ENCODE data around the gene CDT1.
"Not testable (repeated sequence)": the region's sequence is repeated elsewhere in the genome, so short reads cannot be mapped to it uniquely, and the experiment has no call there.

Gene CDT1

GRCh38 chr16:88768071-88768783, 35.4 kb upstream of the CDT1 start:
- DNase-seq (ENCODE audit: low read depth, low spot score) = no peak
- H3K27ac ChIP-seq = no peak overlapping the region

DNA sequence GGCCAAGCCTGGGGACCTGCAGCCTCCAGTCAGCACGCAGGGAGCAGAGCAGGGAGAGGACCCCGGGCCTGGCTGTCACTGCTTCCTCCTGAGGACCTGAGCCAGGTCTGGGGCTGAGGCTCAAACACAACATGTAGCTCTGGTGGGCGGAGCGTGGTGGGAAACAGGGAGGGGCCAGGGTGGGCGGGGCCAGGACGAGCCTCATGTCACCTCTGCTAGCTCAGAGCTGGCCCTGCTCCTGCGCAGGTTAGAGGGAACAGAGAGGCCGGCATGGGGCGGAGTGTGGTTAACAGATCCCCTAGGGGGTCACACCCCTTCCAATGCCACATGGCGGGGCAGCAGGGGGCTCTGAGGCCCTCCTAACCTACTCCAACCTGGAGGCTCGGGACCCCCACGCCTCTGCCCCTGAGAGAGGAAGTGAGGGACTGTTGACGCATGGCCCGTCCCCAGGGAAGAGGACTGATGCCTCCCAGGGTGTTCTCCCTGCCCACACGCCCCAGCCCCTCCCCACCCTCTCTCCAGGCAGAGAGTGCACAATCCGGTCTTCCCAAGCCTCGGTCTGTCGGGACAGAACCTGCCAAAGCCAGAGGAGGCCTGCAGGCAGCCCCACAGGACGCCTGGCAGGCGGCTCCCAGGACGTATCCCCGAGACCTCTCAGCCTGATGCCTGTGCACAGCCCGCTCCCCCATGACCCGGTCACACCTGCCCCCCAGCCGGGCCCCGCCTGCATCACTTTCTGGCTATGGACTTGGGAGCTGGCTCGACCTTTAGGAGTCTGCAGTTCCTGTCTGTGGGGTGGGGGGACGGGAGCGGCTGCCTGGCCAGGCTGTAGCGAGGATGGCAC, 33.8 kb upstream of the CDT1 start:
- H3K27ac ChIP-seq = peak overlapping the region; percentile 74
- DNase-seq (ENCODE audit: low read depth, low spot score) = no peak

DNA sequence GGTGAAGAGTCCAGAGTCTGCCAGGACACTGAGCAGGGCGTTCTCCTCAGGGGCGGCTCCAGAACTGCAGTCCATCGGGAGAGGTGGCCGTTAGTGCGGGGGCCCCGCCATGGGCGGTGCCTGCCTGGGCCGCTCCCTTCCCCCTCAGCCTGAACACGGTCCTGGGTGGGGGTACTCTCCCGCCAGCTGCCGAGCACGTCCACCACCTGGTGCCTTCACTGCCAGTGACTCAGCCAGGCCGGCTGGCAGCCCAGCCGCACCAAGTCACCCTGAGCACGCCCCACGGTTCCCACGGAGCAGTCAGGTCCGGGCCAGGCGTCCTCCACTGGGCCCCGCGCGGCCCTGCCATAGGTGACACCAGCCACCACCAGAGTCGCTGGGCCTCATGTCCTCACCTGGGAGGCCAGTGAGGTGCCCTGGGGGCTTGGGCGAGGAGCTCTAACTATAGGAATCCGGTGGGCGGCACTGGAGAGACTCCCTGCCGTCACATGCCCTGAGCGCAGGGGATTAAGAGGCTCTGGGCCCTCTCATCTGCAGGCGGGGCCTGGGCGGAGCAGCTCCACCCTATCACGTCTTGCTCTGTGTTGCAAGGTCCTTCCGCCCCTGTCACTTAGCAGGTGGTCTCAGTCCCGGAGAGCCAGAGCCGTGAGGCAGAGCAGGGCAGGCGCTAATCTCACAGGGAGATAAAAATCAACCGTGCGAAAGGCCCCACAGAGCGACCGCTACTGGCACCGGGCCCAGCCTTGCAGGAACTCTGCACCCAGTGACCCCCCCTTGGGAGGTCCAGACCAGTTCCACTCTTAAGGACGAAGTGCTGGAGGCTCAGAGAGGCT, 32.9 kb upstream of the CDT1 start:
- no peak for DNase-seq (ENCODE audit: low read depth, low spot score)
- peak overlapping the region; percentile 74 for H3K27ac ChIP-seq

DNA sequence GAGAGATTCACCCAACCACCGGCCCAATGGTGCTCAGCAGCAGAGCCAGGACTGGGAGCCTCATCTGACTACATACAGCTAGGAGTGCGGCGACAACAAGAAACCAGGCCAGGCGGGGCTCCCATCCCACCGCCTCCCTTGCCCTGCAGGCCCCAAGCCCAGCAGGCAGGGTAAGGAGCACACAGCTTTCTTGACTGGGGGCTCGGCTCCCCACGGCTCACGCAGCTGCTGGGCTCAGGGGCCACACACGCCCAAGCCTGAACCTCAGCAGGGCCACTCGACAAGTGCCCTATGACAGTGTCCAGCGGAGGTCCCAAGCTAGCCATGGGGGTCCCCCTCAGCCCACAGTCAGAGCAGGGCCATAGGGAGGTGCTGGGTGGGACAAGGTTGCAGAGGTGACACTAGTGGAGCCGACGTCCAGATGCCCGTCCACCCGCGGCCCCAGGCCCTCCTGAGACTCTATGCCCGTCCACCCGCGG, 32.3 kb upstream of the CDT1 start:
- DNase-seq (ENCODE audit: low read depth, low spot score) = no peak
- peak overlapping the region; percentile 74 for H3K27ac ChIP-seq

DNA sequence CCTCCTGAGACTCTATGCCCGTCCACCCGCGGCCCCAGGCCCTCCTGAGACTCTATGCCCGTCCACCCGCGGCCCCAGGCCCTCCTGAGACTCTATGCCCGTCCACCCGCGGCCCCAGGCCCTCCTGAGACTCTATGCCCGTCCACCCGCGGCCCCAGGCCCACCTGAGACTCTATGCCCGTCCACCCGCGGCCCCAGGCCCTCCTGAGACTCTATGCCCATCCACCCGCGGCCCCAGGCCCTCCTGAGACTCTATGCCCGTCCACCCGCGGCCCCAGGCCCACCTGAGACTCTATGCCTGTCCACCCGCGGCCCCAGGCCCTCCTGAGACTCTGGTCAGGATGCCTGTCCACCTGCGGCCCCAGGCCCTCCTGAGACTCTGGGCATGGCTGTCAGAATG, 31.8 kb upstream of the CDT1 start:
- not testable (repeated sequence) for DNase-seq (ENCODE audit: low read depth, low spot score); H3K27ac ChIP-seq

- no peak for DNase-seq (ENCODE audit: low read depth, low spot score)
- peak overlapping the region; percentile 29 for H3K27ac ChIP-seq
Observed at GRCh38 chr16:88772871-88773811, 30.4 kb upstream of the CDT1 start.

GRCh38 chr16:88773812-88774291, 29.7 kb upstream of the CDT1 start:
- H3K27ac ChIP-seq = no peak overlapping the region
- DNase-seq (ENCODE audit: low read depth, low spot score) = no peak

DNA sequence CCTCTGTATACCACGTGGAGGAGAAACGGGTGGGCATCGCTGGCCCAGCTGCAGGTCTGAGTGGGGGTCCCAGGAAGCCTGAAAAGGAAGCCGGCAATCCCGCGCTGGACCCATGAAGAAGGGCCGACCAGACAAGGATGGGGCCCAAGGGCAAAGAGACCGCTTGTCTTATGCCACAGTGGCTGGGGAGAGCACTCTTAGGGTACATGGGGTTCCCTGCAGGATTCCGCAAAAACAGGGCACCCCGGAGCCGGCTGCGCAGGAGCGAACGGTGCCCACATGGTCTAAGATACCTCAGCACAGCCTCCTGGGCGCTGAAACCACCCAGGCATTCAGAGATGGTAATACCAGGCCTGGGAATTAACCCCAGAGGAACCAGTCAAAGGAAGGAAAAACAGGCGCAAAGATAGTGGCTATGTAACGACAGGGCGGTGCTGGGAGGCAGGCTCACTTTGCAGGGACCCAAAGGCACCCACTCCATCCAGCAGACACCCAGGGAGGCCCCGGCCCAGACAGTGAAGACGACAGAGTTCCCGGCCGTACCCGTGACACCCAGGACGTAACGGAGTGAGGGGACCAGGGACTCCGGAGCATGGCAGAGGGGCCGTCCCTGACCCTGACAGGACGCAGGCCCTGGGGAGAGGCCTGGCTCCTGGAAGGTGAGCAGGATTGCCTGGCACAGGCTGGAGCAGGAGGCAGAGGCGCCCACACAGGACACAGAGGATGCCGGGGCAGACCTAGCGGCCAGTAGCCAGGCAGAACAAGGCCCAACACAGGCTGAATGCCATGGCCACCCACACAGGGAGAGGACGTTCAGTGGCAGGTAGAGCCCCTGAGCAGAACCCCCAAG, 28.8 kb upstream of the CDT1 start:
- DNase-seq (ENCODE audit: low read depth, low spot score) = no peak
- H3K27ac ChIP-seq = no peak overlapping the region

DNA sequence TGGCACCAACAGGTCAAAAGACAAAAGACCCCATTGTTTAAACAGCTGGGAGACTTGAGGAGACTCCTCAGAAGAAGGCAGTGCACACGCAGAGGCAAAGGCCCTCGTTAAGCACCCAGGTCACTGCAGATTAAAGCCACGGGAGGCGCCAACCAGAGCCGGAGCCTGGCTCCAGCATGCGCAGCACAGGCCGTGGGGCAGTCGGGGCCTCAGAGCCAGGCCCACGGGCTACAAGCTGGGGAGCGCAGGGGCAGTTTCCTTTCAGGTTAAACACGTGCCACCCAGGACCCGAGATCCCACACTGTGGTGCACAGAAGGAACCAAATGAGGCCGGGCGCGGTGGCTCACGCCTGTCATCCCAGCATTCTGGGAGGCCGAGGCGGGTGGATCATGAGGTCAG, 27.8 kb upstream of the CDT1 start:
- no peak for DNase-seq (ENCODE audit: low read depth, low spot score)
- no peak overlapping the region for H3K27ac ChIP-seq

- no peak for DNase-seq (ENCODE audit: low read depth, low spot score)
- no peak overlapping the region for H3K27ac ChIP-seq
Observed at GRCh38 chr16:88777471-88778270, 25.9 kb upstream of the CDT1 start.

- H3K27ac ChIP-seq = no peak overlapping the region
- no peak for DNase-seq (ENCODE audit: low read depth, low spot score)
Observed at GRCh38 chr16:88778271-88778525, 25.4 kb upstream of the CDT1 start.

GRCh38 chr16:88778541-88779065, 25.0 kb upstream of the CDT1 start:
- DNase-seq (ENCODE audit: low read depth, low spot score) = no peak
- H3K27ac ChIP-seq = no peak overlapping the region

GRCh38 chr16:88779406-88780141, 24.0 kb upstream of the CDT1 start:
- no peak for DNase-seq (ENCODE audit: low read depth, low spot score)
- H3K27ac ChIP-seq = no peak overlapping the region

GRCh38 chr16:88780142-88781062, 23.2 kb upstream of the CDT1 start:
- DNase-seq (ENCODE audit: low read depth, low spot score) = no peak
- H3K27ac ChIP-seq = no peak overlapping the region

GRCh38 chr16:88781140-88782077, 22.2 kb upstream of the CDT1 start:
- peak overlapping the region; percentile 94 for H3K27ac ChIP-seq
- no peak for DNase-seq (ENCODE audit: low read depth, low spot score)
